SHP77 (cell line): ENCODE results near the gene SLC43A3.

ENCODE experiments used
- DNase-seq, 2 experiments: peaks; one replicate each; lab custom pipeline; 2025; lab: John Stamatoyannopoulos, UW

The SLC43A3 gene

DNA sequence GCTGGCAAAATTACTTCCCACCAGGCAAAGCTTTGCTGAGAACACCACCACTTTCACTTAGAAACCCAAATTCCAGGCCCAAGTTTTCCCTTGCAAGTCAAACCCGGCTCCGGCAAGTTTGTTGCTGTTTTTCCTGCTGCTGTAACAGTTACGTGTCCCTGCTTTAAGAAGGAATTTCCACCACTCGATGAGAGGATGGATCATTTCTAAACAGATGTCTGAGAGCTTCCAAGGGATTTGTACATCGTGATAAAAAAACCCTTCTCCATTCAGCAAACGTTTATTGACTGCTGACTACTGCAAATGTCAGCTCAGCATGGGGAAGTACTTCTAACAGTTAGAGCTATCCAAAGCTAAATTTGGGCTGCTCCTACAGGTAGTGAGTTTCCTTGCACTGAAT is 69.1 kb downstream of the SLC43A3 start:
- DNase-seq, result no peak

DNA sequence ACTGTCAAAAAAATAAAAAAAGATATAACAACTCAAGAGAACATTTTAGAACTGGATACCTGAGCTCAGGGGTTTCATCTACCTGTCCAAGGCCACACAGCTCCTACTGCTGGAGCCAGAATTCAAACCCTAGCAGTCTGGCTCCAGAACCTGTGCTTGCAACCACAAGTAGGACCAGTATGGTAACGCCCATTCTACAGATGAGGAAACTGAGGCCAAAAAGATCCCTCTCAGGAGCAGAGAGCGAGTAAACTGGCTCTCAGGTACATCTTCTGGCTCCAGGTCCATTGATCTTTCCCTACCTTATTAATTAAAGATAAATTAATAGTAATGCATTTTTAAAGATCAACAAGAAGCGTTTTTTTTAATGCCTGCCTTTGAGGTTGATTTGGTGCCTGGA is 69.6 kb downstream of the SLC43A3 start:
- DNase-seq, result no peak
